HL-60 (cell line): ENCODE results near the gene ALPI.

ENCODE experiments used
- DNase-seq, 2 experiments: peaks; one replicate each; pipeline ENCODE4 v3.0.0-alpha.2; 2010 to 2020; ENCODE audit warnings: low read depth in 1 of 2, low spot score in 1 of 2
- H3K27ac ChIP-seq: fragments of 250-450 bp; sonication (Bioruptor Pico); replicated peaks from 2 replicates; pipeline ENCODE4 v1.5.1; 2020; ENCODE audit warnings: mild to moderate bottlenecking, moderate library complexity
- H3K27me3 ChIP-seq: fragments of 250-450 bp; sonication (Bioruptor Pico); 2 replicates; pipeline ENCODE4 v1.5.1; 2021; ENCODE audit warnings: mild to moderate bottlenecking, moderate library complexity; ENCODE audit not compliant: insufficient read depth, poor library complexity, severe bottlenecking
- H3K4me3 ChIP-seq: replicated peaks from 2 replicates; pipeline ENCODE4 v1.5.1; 2011; ENCODE audit warnings: mild to moderate bottlenecking, control low read depth, low read length; ENCODE audit not compliant: insufficient read depth
- GABPA ChIP-seq: IDR thresholded peaks from 2 replicates; pipeline ENCODE4 v1.6.1; 2012; ENCODE audit warnings: low read depth
- POLR2AphosphoS5 ChIP-seq: IDR thresholded peaks from 2 replicates; pipeline ENCODE4 v1.6.1; 2012; ENCODE audit warnings: low read depth
- SPI1 ChIP-seq: IDR thresholded peaks from 2 replicates; pipeline ENCODE4 v1.6.1; 2012; ENCODE audit warnings: low read depth, mild to moderate bottlenecking, borderline replicate concordance
- TF ChIP-seq, protein P1 (sequence below): IDR thresholded peaks from one replicate; pipeline ENCODE4 v1.5.1; 2011; ENCODE audit warnings: low read length, control low read depth, inconsistent platforms; ENCODE audit not compliant: insufficient read depth
- TF ChIP-seq, protein P2 (sequence below): IDR thresholded peaks from 2 replicates; pipeline ENCODE4 v1.6.1; 2012; ENCODE audit warnings: low read depth; ENCODE audit not compliant: insufficient replicate concordance

ALPI gene

DNA sequence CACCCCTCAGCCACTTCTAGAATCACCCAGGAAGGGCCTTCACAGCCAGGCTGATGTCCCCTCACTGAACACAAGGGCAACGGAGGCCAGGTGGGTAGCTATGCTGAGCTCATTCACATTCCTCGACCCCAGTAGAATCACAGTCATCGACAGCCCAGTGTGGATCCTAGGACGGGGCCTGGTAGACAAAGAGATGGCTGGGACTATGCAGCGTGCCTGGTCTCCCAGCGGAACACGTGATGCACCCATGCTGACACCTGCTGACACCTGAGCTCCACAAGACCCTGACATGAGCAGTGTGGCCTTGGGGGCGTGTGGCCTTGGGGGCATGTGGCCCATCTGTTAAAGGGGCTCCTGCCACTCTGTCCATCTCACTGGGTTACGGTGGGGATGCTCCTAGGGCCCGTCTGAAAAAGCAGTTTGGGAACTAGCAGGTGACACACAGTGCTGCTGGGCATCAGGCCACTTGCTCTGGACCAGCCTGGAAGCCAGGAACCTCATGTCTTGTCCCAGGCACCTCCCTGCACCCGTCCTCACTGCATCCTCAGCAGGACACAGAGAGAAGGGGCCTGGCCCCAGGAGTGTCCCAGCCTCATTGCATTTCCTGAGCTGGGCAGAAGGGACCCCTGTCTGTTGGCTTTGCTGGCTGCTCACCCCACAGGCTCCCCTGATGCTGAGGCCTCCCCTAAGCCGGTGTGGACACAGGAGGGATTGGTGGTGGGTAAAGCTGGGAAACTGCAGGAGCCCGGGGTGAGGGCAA is 22.0 kb downstream of the ALPI start:
- no peak for DNase-seq
- Histone ChIP-seq H3K27ac (no peak overlapping the region), H3K27me3 (peaks cover 3% of the 10 kb centered on the region), H3K4me3 (no peak overlapping the region)
- no peak for TF ChIP-seq POLR2AphosphoS5
- no peak for TF ChIP-seq SPI1
- no peak for TF ChIP-seq GABPA
- TF ChIP-seq, protein P1, sequence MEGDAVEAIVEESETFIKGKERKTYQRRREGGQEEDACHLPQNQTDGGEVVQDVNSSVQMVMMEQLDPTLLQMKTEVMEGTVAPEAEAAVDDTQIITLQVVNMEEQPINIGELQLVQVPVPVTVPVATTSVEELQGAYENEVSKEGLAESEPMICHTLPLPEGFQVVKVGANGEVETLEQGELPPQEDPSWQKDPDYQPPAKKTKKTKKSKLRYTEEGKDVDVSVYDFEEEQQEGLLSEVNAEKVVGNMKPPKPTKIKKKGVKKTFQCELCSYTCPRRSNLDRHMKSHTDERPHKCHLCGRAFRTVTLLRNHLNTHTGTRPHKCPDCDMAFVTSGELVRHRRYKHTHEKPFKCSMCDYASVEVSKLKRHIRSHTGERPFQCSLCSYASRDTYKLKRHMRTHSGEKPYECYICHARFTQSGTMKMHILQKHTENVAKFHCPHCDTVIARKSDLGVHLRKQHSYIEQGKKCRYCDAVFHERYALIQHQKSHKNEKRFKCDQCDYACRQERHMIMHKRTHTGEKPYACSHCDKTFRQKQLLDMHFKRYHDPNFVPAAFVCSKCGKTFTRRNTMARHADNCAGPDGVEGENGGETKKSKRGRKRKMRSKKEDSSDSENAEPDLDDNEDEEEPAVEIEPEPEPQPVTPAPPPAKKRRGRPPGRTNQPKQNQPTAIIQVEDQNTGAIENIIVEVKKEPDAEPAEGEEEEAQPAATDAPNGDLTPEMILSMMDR: no peak
- TF ChIP-seq, protein P2, sequence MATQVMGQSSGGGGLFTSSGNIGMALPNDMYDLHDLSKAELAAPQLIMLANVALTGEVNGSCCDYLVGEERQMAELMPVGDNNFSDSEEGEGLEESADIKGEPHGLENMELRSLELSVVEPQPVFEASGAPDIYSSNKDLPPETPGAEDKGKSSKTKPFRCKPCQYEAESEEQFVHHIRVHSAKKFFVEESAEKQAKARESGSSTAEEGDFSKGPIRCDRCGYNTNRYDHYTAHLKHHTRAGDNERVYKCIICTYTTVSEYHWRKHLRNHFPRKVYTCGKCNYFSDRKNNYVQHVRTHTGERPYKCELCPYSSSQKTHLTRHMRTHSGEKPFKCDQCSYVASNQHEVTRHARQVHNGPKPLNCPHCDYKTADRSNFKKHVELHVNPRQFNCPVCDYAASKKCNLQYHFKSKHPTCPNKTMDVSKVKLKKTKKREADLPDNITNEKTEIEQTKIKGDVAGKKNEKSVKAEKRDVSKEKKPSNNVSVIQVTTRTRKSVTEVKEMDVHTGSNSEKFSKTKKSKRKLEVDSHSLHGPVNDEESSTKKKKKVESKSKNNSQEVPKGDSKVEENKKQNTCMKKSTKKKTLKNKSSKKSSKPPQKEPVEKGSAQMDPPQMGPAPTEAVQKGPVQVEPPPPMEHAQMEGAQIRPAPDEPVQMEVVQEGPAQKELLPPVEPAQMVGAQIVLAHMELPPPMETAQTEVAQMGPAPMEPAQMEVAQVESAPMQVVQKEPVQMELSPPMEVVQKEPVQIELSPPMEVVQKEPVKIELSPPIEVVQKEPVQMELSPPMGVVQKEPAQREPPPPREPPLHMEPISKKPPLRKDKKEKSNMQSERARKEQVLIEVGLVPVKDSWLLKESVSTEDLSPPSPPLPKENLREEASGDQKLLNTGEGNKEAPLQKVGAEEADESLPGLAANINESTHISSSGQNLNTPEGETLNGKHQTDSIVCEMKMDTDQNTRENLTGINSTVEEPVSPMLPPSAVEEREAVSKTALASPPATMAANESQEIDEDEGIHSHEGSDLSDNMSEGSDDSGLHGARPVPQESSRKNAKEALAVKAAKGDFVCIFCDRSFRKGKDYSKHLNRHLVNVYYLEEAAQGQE: no peak

DNA sequence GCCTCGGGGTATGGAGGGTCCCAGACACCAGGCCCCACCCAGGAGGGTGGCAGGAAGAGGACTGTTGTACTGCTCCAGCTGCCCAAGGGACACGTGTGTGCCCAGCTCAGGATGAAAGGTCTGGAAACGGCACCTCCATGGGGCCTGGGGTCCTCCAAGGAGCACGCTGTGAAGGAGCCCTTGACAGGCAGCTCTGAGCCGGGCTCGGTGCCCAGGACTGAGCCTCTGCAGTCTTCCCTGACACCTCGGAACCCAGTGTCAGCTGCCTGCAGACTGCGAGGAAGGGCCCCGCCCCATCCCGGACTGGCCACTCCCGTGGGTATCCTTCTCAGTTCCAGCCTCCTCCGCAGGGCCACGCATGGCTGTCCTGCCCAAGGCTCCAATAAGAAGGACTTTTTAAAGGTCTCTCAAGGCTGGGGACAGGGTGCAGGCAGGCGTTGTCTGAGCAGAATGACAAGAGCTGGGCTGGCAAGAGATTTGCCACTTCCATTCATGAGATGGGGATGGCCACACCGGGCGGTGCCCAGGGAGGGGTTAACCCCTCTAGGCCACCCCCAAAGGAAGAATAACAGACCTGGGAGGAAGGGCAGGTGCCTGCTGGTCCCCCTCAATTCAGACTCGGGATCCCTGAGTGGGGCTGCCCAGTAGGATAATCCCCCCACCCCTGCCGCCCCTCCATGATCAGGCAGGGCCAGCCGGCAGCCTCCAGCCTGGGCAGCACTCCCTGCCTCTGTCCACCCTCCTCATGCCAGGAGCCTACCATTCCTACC is 22.8 kb downstream of the ALPI start:
- TF ChIP-seq, protein P2: no peak
- TF ChIP-seq GABPA: no peak
- TF ChIP-seq POLR2AphosphoS5: no peak
- no peak for TF ChIP-seq SPI1
- TF ChIP-seq, protein P1: no peak
- Histone ChIP-seq H3K27ac (no peak overlapping the region), H3K4me3 (no peak overlapping the region), H3K27me3 (no peaks in the 10 kb centered on the region)
- no peak for DNase-seq

DNA sequence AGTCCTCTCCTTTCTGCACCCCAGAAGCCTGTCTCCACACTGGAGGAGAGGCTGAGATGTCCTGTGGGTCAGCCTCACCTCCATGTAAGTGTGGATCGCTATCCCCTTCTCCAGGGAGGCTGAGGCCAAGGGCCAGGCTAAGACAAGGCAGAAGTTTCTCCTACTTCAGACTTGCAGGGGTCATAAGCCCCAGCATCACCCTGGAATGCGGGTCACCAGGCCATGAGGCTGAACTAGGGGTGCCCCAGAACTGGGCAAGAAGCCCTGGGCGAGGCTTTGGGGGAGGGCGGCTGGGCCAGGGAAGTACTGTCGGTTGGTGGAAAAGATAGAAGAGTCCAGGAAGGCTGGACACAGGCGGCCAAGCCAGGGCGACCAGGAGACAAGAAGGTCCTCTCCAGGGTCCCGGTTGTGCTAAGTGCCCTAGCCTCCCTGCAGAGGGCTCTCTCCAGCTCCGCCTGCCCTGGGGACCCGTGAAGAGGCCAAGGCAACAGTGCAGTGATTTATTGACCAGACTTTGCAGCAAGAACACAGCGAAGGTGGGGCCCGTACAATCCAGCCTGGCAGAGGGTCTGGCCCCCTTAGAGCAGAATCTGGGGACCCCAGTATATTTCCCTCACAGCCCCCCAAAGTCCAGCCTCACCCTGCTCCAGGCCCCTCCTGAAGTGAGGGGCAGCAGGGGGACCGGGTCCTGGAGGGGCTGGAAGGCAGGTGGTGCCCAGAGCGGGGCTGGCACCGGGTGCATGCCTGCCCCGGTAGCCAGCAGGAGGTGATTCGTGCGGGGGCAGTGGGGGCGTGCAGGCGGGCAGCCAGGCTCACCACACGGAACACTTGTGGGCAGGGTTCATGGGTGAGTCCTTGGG is 23.6 kb downstream of the ALPI start:
- H3K27ac ChIP-seq: no peak overlapping the region
- TF ChIP-seq POLR2AphosphoS5 (no peak), GABPA (no peak), SPI1 (no peak)
- TF ChIP-seq, protein P2: no peak
- TF ChIP-seq, protein P1: no peak
- no peak overlapping the region for H3K4me3 ChIP-seq
- DNase-seq: no peak
- peaks cover 5% of the 10 kb centered on the region for H3K27me3 ChIP-seq
